Esophagus squamous epithelium (tissue), 5 donors: Measurements from ENCODE around the gene SYNE2. TPM values are rescaled to one million over a fixed set of nuclear protein-coding genes. Genes with fewer than 3 reads are reported as not detected.

Experiments
- DNase-seq: peaks from one replicate; lab custom pipeline; 2025; lab: John Stamatoyannopoulos, UW
- H3K27ac ChIP-seq, 4 donors: fragments of 200-600 bp; sonication (generic); one replicate each; pipeline ENCODE4 v1.5.1; 2016 to 2019; ENCODE audit warnings: mild to moderate bottlenecking in 1 of 4
- H3K27me3 ChIP-seq, 4 donors: fragments of 200-600 bp; sonication (generic); 1 replicate in 3 of 4; 2 replicates in 1 of 4; pipeline versions ENCODE4 v1.5.1 to v1.6.0; 2017 to 2021; ENCODE audit warnings: antibody characterized with exemption in 1 of 4
- H3K36me3 ChIP-seq, 3 donors: fragments of 200-600 bp; sonication (generic); one replicate each; pipeline ENCODE4 v1.5.1; 2016 to 2019
- H3K4me1 ChIP-seq, 3 donors: fragments of 200-600 bp; sonication (generic); one replicate each; pipeline ENCODE4 v1.5.1; 2017 to 2019
- H3K4me3 ChIP-seq, 4 donors: fragments of 200-600 bp; sonication (generic); 1 replicate in 3 of 4; 2 replicates in 1 of 4; pipeline ENCODE4 v1.5.1; 2016 to 2019; ENCODE audit warnings: mild to moderate bottlenecking in 2 of 4, moderate library complexity in 1 of 4
- H3K9me3 ChIP-seq, 3 donors: fragments of 200-600 bp; sonication (generic); one replicate each; pipeline ENCODE4 v1.5.1; 2016 to 2019
- POLR2A ChIP-seq, 4 donors: fragments of 450-650 bp; IDR thresholded peaks; one replicate each; pipeline ENCODE4 v1.6.1; 2017; ENCODE audit warnings: antibody characterized with exemption in 4 of 4, mild to moderate bottlenecking in 4 of 4, moderate library complexity in 3 of 4
- WGBS, 2 donors: methylation state at CpG; one replicate each; pipeline ENCODE4 v1.1.5; 2018; 5-methylcytosine and 5-hydroxymethylcytosine counted together
- intact Hi-C: fragments of 100-400 bp; cut with DNase I; formaldehyde crosslinking; loops from one replicate; pipeline ENCODE4 v1.15.0; 2022
- total RNA-seq, 4 donors: library from RNA; depleted of rRNA; stranded (reverse); fragments of >200 nt; gene quantifications; one replicate each; pipeline ENCODE4 v1.1.0, GENCODE V29; 2016
- TF ChIP-seq, protein P1 (sequence below), 6 experiments: fragments of 450-650 bp in 4 of 6; fragments of 200-600 bp in 2 of 6; sonication (generic) in 2 of 6; IDR thresholded peaks; one replicate each; pipeline ENCODE4 v1.5.1; 2016 to 2019; ENCODE audit warnings: antibody characterized with exemption in 6 of 6, mild to moderate bottlenecking in 4 of 6, moderate library complexity in 4 of 6
- donor health status: DM: yes; HTN: yes; CAD: no.

Gene SYNE2
- total RNA-seq, 4 donors from 2014 or later = 128 to 197 (median 145) TPM

DNA sequence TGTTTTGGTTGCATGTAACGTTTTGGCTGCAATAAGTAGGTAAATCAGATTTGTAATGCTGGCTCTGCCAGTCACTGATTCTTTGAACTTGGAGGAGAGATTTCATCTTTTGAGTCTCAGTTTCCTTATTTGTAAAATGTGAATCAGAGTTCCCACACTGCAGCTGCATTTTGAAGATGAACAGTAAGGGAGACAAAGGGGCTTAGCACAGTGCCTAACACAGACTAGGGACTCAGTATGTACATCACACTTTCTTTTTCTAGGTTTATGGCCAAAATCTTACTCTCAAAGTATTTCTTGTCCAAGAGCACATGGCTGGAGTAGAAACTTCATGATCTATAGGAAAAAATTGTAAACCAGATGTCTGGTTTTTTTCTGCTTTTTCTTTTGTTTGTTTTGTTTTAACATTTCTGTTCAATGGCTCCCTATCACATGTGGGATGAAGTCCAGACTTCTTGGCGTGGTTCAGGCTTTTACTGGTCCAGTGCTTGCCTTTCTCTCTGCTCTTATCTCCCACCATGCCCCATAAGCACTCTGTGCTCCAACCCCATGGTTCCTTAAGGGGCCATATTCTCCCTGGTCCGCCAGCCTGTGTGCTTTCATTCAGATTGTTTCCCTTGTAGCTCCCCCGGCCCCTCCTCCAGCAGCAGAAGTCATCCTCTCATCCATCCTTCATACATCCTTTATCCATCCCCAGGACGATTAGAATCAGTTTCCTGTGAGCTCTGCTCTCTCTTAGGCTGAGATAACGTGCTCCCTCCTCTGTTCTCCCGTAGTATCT is 58.0 kb downstream of the SYNE2 start:
- peaks cover 0 to 33% (median 0%) of the 10 kb centered on the region in 3 donors for H3K36me3 ChIP-seq
- TF ChIP-seq POLR2A (IDR thresholded peaks at IDR 0.05) = no peak
- TF ChIP-seq, protein P1, sequence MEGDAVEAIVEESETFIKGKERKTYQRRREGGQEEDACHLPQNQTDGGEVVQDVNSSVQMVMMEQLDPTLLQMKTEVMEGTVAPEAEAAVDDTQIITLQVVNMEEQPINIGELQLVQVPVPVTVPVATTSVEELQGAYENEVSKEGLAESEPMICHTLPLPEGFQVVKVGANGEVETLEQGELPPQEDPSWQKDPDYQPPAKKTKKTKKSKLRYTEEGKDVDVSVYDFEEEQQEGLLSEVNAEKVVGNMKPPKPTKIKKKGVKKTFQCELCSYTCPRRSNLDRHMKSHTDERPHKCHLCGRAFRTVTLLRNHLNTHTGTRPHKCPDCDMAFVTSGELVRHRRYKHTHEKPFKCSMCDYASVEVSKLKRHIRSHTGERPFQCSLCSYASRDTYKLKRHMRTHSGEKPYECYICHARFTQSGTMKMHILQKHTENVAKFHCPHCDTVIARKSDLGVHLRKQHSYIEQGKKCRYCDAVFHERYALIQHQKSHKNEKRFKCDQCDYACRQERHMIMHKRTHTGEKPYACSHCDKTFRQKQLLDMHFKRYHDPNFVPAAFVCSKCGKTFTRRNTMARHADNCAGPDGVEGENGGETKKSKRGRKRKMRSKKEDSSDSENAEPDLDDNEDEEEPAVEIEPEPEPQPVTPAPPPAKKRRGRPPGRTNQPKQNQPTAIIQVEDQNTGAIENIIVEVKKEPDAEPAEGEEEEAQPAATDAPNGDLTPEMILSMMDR (IDR thresholded peaks at IDR 0.05) = no peak
- peaks cover 3 to 40% (median 14%) of the 10 kb centered on the region in 3 donors for H3K4me1 ChIP-seq
- no peak overlapping the region for H3K4me3 ChIP-seq
- no peak overlapping the region for H3K27ac ChIP-seq
- H3K9me3 ChIP-seq = no peaks in the 10 kb centered on the region
- intact Hi-C loops = no loop called here
- 70 to 78% methylated on average over 7 of the region's 7 CpGs for WGBS, 2 donors
- no peaks in the 10 kb centered on the region for H3K27me3 ChIP-seq
- no peak for DNase-seq

DNA sequence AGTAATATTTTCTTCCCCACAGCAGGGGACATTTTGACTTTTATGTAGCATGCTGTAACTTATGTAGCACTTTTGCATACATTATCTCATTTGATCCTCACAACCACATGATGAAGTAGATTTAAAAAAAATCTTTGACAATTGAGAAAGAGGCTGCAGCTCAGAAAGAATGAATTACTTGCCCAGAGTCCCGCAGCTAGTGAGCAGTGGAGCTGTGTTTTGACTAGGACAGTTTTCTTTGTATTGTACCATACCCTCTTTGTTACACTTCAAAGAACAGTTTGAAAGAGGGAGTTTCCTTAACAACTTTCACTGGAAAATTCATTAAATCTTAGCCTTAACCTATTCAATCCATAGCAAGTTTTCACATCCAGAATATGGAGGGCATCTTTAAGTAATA is 58.6 kb downstream of the SYNE2 start:
- H3K36me3 ChIP-seq = peaks cover 0 to 33% (median 0%) of the 10 kb centered on the region in 3 donors
- 80 to 82% methylated on average over 1 of the region's 1 CpG for WGBS, 2 donors

DNA sequence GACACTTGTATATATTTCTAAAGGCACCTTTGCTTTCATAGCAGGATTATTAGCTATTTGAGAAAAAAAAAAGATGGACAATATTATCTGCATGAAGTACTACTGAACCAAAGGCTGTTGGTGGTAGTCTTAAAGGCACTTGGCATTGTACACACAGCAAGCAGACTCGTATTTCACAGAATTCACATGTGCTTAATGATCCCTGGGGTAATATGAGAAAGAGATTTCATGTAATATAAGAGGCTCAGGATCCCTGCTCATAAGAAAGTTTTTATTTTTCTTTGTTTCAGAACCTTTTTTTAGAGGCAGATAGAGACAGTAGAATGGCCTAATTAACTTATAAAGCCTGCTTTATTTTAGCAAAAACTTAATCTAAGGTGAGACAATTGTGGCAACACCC is 59.5 kb downstream of the SYNE2 start:
- H3K9me3 ChIP-seq = no peaks in the 10 kb centered on the region
- H3K4me1 ChIP-seq = peaks cover 3 to 40% (median 14%) of the 10 kb centered on the region in 3 donors
- no peak overlapping the region for H3K4me3 ChIP-seq
- no peak for DNase-seq
- no peaks in the 10 kb centered on the region for H3K27me3 ChIP-seq
- 80 to 81% methylated on average over 1 of the region's 1 CpG for WGBS, 2 donors
- H3K36me3 ChIP-seq = peaks cover 0 to 33% (median 0%) of the 10 kb centered on the region in 3 donors
- intact Hi-C loops = no loop called here
- TF ChIP-seq, protein P1 (IDR thresholded peaks at IDR 0.05) = no peak
- no peak for TF ChIP-seq POLR2A (IDR thresholded peaks at IDR 0.05)
- no peak overlapping the region for H3K27ac ChIP-seq

More for the DNA sequence above, 58.6 kb downstream of the SYNE2 start:
- Histone ChIP-seq H3K4me3 (no peak overlapping the region), H3K27me3 (no peaks in the 10 kb centered on the region), H3K4me1 (peaks cover 3 to 37% (median 14%) of the 10 kb centered on the region in 3 donors), H3K27ac (no peak overlapping the region), H3K9me3 (no peaks in the 10 kb centered on the region)
- TF ChIP-seq, protein P1 (IDR thresholded peaks at IDR 0.05) = no peak
- no peak for TF ChIP-seq POLR2A (IDR thresholded peaks at IDR 0.05)
- intact Hi-C loops = no loop called here
- DNase-seq = no peak

DNA sequence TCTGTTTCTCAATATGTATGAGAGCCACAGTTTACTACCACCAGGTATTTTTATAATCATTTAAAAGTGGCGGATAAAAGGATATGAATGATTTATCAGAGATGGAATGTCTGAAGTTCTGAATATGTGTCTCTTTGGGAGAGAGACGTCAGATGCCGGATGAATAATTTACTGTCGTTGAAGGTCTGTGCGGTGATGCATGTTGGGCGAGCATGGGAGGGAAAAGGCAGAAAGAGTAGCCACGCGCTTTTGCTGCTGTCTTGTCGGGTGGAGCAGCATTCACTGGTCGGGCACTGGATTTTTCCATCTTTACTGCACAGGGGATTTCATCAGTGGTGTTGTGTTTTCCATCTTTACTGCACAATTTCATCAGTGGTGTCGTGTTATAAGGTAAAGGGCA is 65.6 kb downstream of the SYNE2 start:
- H3K9me3 ChIP-seq = no peaks in the 10 kb centered on the region
- no peak overlapping the region for H3K27ac ChIP-seq
- intact Hi-C loops = no loop called here

More for the DNA sequence above, 65.6 kb downstream of the SYNE2 start:
- peaks cover 0 to 35% (median 15%) of the 10 kb centered on the region in 3 donors for H3K4me1 ChIP-seq
- H3K4me3 ChIP-seq = no peak overlapping the region
- 90 to 92% methylated on average over 11 of the region's 11 CpGs for WGBS, 2 donors
- no peak for DNase-seq
- TF ChIP-seq POLR2A (IDR thresholded peaks at IDR 0.05) = no peak
- TF ChIP-seq, protein P1 (IDR thresholded peaks at IDR 0.05) = no peak
- H3K27me3 ChIP-seq = no peaks in the 10 kb centered on the region
- H3K36me3 ChIP-seq = peaks cover 0 to 13% (median 0%) of the 10 kb centered on the region in 3 donors
